K562 (cell line): Measurements from ENCODE around the gene SPCS2. TPM values are rescaled to one million over a fixed set of nuclear protein-coding genes. Genes with fewer than 3 reads are reported as not detected.

Experiments used
- BRCA1 ChIP-seq, 2 experiments: fragments of 450-650 bp in 1 of 2; sonication (generic) in 1 of 2; formaldehyde crosslinking in 1 of 2; IDR thresholded peaks; 2 replicates each; pipeline versions ENCODE4 v1.5.0 to v1.6.1; 2017 to 2020; ENCODE audit warnings: mild to moderate bottlenecking in 1 of 2, missing genetic modification reagents in 1 of 2
- HMG20B ChIP-seq: fragments of 250-450 bp; sonication (Bioruptor Pico); IDR thresholded peaks from 2 replicates; pipeline ENCODE4 v1.5.0; 2021; ENCODE audit warnings: mild to moderate bottlenecking
- NFIC ChIP-seq: fragments of 450-650 bp; IDR thresholded peaks from 2 replicates; pipeline ENCODE4 v1.6.1; 2017; ENCODE audit warnings: mild to moderate bottlenecking, inconsistent platforms
- NR2C1 ChIP-seq, 2 experiments: fragments of 450-650 bp; IDR thresholded peaks; 2 replicates each; pipeline ENCODE4 v1.6.1; 2017; ENCODE audit warnings: mild to moderate bottlenecking in 2 of 2, antibody characterized with exemption in 1 of 2, inconsistent platforms in 1 of 2, missing compliant biosample characterization in 1 of 2, missing genetic modification characterization in 1 of 2
- NUFIP1 ChIP-seq: fragments of 450-650 bp; IDR thresholded peaks from 2 replicates; pipeline ENCODE4 v1.6.1; 2018; ENCODE audit not compliant: partially characterized antibody
- PHB ChIP-seq: fragments of 250-450 bp; sonication (Bioruptor Pico); IDR thresholded peaks from 2 replicates; pipeline ENCODE4 v1.5.0; 2021
- SMAD3 ChIP-seq: fragments of 450-650 bp; formaldehyde crosslinking; conservative IDR thresholded peaks from 2 replicates; pipeline ENCODE4 v1.4.0; 2020; ENCODE audit warnings: mild to moderate bottlenecking
- SMARCB1 ChIP-seq: IDR thresholded peaks from 2 replicates; pipeline ENCODE4 v1.6.1; 2011; ENCODE audit warnings: improper control_type of control experiment, low read depth; ENCODE audit not compliant: insufficient read length
- SMARCE1 ChIP-seq: fragments of 450-650 bp; IDR thresholded peaks from 2 replicates; pipeline ENCODE4 v1.7.1; 2016; ENCODE audit warnings: mild to moderate bottlenecking
- SMC3 ChIP-seq: conservative IDR thresholded peaks from 2 replicates; pipeline ENCODE4 v1.6.1; 2011; ENCODE audit warnings: low read depth, low read length, improper control_type of control experiment; ENCODE audit not compliant: insufficient read depth
- SREBF2 ChIP-seq: sonication (generic); formaldehyde crosslinking; IDR thresholded peaks from 2 replicates; pipeline ENCODE4 v1.4.0; 2020; ENCODE audit warnings: mild to moderate bottlenecking, missing genetic modification reagents
- TEAD1 ChIP-seq, 2 experiments: fragments of 450-650 bp in 1 of 2; sonication (generic) in 1 of 2; formaldehyde crosslinking; IDR thresholded peaks; 2 replicates each; pipeline versions ENCODE4 v1.4.0 to v1.8.0; 2020 to 2022; ENCODE audit warnings: mild to moderate bottlenecking in 2 of 2, missing genetic modification reagents in 1 of 2
- ZKSCAN8 ChIP-seq: fragments of 200-800 bp; sonication (Bioruptor generic); IDR thresholded peaks from 2 replicates; pipeline ENCODE4 v1.6.1; 2016; ENCODE audit warnings: missing genetic modification characterization, missing compliant biosample characterization
- ZNF431 ChIP-seq: sonication (generic); formaldehyde crosslinking; IDR thresholded peaks from 2 replicates; pipeline ENCODE4 v1.8.0; 2022; ENCODE audit warnings: mild to moderate bottlenecking, missing genetic modification reagents
- ZNF764 ChIP-seq: fragments of 250-450 bp; sonication (Bioruptor Pico); IDR thresholded peaks from 2 replicates; pipeline ENCODE4 v1.4.0; 2020; ENCODE audit warnings: low read depth, mild to moderate bottlenecking, moderate library complexity
- polyA plus RNA-seq, 8 experiments: library from polyadenylated mRNA; depleted of rRNA in 4 of 8; stranded (reverse) in 5 of 8; unstranded in 3 of 8; fragments of >200 nt; fragmentation: Nextera tagmentation in 2 of 8; fragmentation: Illumina TruSeq in 1 of 8; extraction: Ambion mirVana in 2 of 8; extraction: Trizol in 1 of 8; gene quantifications; 2 replicates each; pipeline versions ENCODE4 v1.2.1 to v1.2.3, GENCODE V29; 2011 to 2014; ENCODE audit warnings: inconsistent platforms in 1 of 8, missing spikeins in 1 of 8
- total RNA-seq, 7 experiments: library from RNA; depleted of rRNA in 6 of 7; stranded (reverse); fragments of >200 nt in 6 of 7; fragmentation: Illumina TruSeq in 2 of 7; extraction: Trizol in 2 of 7; gene quantifications; 2 replicates each; pipeline versions ENCODE4 v1.2.1 to v1.2.3, GENCODE V29; 2011 to 2021; ENCODE audit warnings: low replicate concordance in 1 of 7
- TF ChIP-seq, protein P1 (sequence below), 3 experiments: fragments of 200-800 bp in 1 of 3; fragments of 250-450 bp in 1 of 3; fragments of 450-650 bp in 1 of 3; sonication (Bioruptor Pico) in 1 of 3; sonication (Bioruptor generic) in 1 of 3; formaldehyde crosslinking in 1 of 3; IDR thresholded peaks; 2 replicates each; pipeline versions ENCODE4 v1.6.1 to v1.8.0; 2016 to 2022; ENCODE audit warnings: mild to moderate bottlenecking in 2 of 3, missing genetic modification characterization in 2 of 3, missing compliant biosample characterization in 1 of 3, moderate library complexity in 1 of 3
- TF ChIP-seq, protein P2 (sequence below): sonication (generic); formaldehyde crosslinking; IDR thresholded peaks from 2 replicates; pipeline ENCODE4 v1.8.1; 2022; ENCODE audit warnings: missing genetic modification reagents
- TF ChIP-seq, protein P3 (sequence below): fragments of 450-650 bp; IDR thresholded peaks from 2 replicates; pipeline ENCODE4 v1.6.1; 2016; ENCODE audit warnings: missing biosample characterization, missing genetic modification characterization
- TF ChIP-seq, protein P4 (sequence below): fragments of 200-800 bp; sonication (Bioruptor generic); IDR thresholded peaks from 2 replicates; pipeline ENCODE4 v1.6.1; 2017; ENCODE audit warnings: missing genetic modification characterization, missing compliant biosample characterization
- TF ChIP-seq, protein P5 (sequence below): fragments of 450-650 bp; IDR thresholded peaks from 2 replicates; pipeline ENCODE4 v1.6.1; 2016; ENCODE audit warnings: low read depth, mild to moderate bottlenecking, moderate library complexity

Gene SPCS2
- total and polyA plus RNA-seq, 9 of the 15 experiments (the other 6 are each of a cell fraction or from before 2014, with no cell fraction given), result 38.2 to 458 (median 193) TPM

DNA sequence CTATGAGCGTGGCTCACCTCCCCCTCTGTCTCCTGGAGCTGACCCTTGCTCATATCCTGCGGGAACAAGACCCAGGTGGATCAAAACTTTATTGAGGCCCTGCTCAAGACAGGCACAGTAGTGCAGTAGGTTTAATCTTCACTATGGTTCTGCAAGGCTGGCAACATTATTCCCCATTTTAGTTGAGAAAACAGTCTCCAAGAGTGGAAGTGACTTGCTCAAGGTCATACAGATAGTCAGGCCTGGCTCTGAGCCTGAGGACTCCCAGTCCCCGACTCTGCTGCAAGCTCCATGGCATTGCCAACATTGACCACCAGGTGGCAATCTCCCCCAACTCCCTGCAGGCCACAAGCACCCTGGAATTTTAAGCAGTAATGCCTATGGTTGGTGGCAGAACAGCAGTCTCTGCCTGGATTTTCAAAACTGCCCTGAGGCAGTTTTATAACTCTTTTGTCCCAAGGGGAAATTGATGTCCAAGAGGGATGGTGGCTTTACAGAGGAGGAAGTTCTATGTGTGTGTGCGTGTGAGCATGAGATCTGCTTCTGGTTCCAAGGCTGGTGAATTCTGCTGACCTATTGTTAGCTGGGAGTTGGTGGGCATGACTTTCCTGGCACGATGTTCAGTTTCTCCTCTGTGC lies 73.8 kb downstream of the SPCS2 start (continued):
- TF ChIP-seq ZNF431 (CRISPR knock-in tag) (no peak), ZKSCAN8 (CRISPR knock-in tag) (no peak), NUFIP1 (no peak), SMARCB1 (no peak), SMC3 (peak; percentile 99), SREBF2 (CRISPR knock-in tag) (no peak), NFIC (peak; percentile 59), PHB (no peak), HMG20B (CRISPR knock-in tag) (no peak), SMARCE1 (no peak), BRCA1 (IDR thresholded peaks at IDR 0.05) (no peak), BRCA1 (CRISPR knock-in tag; IDR thresholded peaks at IDR 0.05) (no peak), TEAD1 (CRISPR knock-in tag; IDR thresholded peaks at IDR 0.05) (peak; percentile 79 to 97; a peak in 3 of 4 replicates), SMAD3 (CRISPR knock-in tag) (peak; percentile 54; the same call in 1 of the 2 replicates), ZNF764 (CRISPR knock-in tag) (no peak), NR2C1 (IDR thresholded peaks at IDR 0.05) (no peak), NR2C1 (tag; IDR thresholded peaks at IDR 0.05) (no peak)
- TF ChIP-seq, protein P1, sequence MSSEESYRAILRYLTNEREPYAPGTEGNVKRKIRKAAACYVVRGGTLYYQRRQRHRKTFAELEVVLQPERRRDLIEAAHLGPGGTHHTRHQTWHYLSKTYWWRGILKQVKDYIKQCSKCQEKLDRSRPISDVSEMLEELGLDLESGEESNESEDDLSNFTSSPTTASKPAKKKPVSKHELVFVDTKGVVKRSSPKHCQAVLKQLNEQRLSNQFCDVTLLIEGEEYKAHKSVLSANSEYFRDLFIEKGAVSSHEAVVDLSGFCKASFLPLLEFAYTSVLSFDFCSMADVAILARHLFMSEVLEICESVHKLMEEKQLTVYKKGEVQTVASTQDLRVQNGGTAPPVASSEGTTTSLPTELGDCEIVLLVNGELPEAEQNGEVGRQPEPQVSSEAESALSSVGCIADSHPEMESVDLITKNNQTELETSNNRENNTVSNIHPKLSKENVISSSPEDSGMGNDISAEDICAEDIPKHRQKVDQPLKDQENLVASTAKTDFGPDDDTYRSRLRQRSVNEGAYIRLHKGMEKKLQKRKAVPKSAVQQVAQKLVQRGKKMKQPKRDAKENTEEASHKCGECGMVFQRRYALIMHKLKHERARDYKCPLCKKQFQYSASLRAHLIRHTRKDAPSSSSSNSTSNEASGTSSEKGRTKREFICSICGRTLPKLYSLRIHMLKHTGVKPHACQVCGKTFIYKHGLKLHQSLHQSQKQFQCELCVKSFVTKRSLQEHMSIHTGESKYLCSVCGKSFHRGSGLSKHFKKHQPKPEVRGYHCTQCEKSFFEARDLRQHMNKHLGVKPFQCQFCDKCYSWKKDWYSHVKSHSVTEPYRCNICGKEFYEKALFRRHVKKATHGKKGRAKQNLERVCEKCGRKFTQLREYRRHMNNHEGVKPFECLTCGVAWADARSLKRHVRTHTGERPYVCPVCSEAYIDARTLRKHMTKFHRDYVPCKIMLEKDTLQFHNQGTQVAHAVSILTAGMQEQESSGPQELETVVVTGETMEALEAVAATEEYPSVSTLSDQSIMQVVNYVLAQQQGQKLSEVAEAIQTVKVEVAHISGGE (CRISPR knock-in tag; IDR thresholded peaks at IDR 0.05), result peak in 1 of 3 experiments; percentile 42; a peak in 1 of 6 replicates
- TF ChIP-seq, protein P2, sequence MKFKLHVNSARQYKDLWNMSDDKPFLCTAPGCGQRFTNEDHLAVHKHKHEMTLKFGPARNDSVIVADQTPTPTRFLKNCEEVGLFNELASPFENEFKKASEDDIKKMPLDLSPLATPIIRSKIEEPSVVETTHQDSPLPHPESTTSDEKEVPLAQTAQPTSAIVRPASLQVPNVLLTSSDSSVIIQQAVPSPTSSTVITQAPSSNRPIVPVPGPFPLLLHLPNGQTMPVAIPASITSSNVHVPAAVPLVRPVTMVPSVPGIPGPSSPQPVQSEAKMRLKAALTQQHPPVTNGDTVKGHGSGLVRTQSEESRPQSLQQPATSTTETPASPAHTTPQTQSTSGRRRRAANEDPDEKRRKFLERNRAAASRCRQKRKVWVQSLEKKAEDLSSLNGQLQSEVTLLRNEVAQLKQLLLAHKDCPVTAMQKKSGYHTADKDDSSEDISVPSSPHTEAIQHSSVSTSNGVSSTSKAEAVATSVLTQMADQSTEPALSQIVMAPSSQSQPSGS (CRISPR knock-in tag), result no peak
- TF ChIP-seq, protein P3, sequence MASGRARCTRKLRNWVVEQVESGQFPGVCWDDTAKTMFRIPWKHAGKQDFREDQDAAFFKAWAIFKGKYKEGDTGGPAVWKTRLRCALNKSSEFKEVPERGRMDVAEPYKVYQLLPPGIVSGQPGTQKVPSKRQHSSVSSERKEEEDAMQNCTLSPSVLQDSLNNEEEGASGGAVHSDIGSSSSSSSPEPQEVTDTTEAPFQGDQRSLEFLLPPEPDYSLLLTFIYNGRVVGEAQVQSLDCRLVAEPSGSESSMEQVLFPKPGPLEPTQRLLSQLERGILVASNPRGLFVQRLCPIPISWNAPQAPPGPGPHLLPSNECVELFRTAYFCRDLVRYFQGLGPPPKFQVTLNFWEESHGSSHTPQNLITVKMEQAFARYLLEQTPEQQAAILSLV (tag), result no peak
- TF ChIP-seq, protein P4, sequence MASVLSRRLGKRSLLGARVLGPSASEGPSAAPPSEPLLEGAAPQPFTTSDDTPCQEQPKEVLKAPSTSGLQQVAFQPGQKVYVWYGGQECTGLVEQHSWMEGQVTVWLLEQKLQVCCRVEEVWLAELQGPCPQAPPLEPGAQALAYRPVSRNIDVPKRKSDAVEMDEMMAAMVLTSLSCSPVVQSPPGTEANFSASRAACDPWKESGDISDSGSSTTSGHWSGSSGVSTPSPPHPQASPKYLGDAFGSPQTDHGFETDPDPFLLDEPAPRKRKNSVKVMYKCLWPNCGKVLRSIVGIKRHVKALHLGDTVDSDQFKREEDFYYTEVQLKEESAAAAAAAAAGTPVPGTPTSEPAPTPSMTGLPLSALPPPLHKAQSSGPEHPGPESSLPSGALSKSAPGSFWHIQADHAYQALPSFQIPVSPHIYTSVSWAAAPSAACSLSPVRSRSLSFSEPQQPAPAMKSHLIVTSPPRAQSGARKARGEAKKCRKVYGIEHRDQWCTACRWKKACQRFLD (CRISPR knock-in tag), result no peak
- TF ChIP-seq, protein P5, sequence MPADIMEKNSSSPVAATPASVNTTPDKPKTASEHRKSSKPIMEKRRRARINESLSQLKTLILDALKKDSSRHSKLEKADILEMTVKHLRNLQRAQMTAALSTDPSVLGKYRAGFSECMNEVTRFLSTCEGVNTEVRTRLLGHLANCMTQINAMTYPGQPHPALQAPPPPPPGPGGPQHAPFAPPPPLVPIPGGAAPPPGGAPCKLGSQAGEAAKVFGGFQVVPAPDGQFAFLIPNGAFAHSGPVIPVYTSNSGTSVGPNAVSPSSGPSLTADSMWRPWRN, result no peak
